ENCODE measurements around the gene TET3.

Gene TET3

DNA sequence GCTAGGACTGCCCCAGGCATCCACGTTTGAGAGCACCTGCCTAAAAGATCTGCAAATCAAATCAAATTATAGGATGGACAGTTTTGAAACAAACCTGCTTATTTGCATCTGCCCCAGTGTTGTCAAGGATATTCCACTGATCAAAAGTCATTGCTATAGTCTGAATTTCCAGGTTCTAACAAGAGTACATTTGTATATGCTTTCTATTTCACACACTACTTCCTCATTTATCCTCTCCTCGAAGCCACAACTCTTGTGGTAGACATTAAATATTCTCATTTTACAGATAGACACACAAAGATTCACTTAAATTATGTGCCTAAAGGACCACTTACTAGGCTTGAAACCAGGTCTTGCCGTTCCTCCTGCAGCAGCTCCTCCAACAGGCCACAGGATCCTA lies 11.9 kb upstream of the TET3 start:
- peak overlapping the region; percentile 31 for H3K27ac ChIP-seq
- no peak overlapping the region for H3K4me3 ChIP-seq (ENCODE audit: low read depth in 1 of 2, low read length in 1 of 2)
- H3K4me1 ChIP-seq (ENCODE audit: control insufficient read depth in 1 of 2, insufficient read depth in 1 of 2, low read depth in 1 of 2, low read length in 1 of 2) = peaks cover 54 to 55% of the 10 kb centered on the region in 2 experiments
- H3K36me3 ChIP-seq = no peaks in the 10 kb centered on the region
- no peaks in the 10 kb centered on the region for H3K27me3 ChIP-seq
- H3K9me3 ChIP-seq = no peaks in the 10 kb centered on the region
- TF ChIP-seq, protein P1, sequence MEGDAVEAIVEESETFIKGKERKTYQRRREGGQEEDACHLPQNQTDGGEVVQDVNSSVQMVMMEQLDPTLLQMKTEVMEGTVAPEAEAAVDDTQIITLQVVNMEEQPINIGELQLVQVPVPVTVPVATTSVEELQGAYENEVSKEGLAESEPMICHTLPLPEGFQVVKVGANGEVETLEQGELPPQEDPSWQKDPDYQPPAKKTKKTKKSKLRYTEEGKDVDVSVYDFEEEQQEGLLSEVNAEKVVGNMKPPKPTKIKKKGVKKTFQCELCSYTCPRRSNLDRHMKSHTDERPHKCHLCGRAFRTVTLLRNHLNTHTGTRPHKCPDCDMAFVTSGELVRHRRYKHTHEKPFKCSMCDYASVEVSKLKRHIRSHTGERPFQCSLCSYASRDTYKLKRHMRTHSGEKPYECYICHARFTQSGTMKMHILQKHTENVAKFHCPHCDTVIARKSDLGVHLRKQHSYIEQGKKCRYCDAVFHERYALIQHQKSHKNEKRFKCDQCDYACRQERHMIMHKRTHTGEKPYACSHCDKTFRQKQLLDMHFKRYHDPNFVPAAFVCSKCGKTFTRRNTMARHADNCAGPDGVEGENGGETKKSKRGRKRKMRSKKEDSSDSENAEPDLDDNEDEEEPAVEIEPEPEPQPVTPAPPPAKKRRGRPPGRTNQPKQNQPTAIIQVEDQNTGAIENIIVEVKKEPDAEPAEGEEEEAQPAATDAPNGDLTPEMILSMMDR (IDR thresholded peaks at IDR 0.05) = no peak

- no peaks in the 10 kb centered on the region for H3K27me3 ChIP-seq
- H3K27ac ChIP-seq = no peak overlapping the region
- H3K4me1 ChIP-seq (ENCODE audit: control insufficient read depth in 1 of 2, insufficient read depth in 1 of 2, low read depth in 1 of 2, low read length in 1 of 2) = peaks cover 44 to 51% of the 10 kb centered on the region in 2 experiments
- no peaks in the 10 kb centered on the region for H3K9me3 ChIP-seq
- TF ChIP-seq, protein P1 (IDR thresholded peaks at IDR 0.05) = no peak
- no peak overlapping the region for H3K4me3 ChIP-seq (ENCODE audit: low read depth in 1 of 2, low read length in 1 of 2)
- no peaks in the 10 kb centered on the region for H3K36me3 ChIP-seq
These were observed 9.0 kb upstream of the TET3 start for GRCh38 chr2:73975731-73976130.

GRCh38 chr2:73976803-73977202 lies 7.9 kb upstream of the TET3 start:
- Histone ChIP-seq H3K9me3 (no peaks in the 10 kb centered on the region), H3K27me3 (no peaks in the 10 kb centered on the region), H3K27ac (no peak overlapping the region), H3K36me3 (no peaks in the 10 kb centered on the region), H3K4me1 (ENCODE audit: control insufficient read depth in 1 of 2, insufficient read depth in 1 of 2, low read depth in 1 of 2, low read length in 1 of 2) (peaks cover 44 to 51% of the 10 kb centered on the region in 2 experiments), H3K4me3 (ENCODE audit: low read depth in 1 of 2, low read length in 1 of 2) (no peak overlapping the region)
- TF ChIP-seq, protein P1 (IDR thresholded peaks at IDR 0.05) = no peak

DNA sequence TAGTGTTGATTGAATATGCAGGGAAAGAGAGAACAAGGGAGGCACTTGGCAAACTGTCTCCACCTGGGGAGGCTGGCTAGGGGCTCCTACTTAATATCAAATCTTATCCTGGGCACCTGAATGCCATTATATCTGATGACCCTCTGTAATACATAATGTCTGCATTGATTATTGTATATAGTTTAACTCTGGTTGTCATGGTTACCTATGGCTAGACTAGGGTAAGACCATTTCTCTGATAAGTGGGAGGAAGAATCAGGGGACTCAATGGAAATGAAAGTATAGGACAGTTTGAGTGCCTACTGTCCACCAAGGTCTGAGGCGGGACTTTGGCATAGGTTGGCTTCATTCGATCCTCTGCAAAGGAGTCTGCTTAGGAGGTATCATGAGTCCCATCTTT lies 7.2 kb upstream of the TET3 start:
- Histone ChIP-seq H3K9me3 (no peaks in the 10 kb centered on the region), H3K4me1 (ENCODE audit: control insufficient read depth in 1 of 2, insufficient read depth in 1 of 2, low read depth in 1 of 2, low read length in 1 of 2) (peaks cover 44 to 51% of the 10 kb centered on the region in 2 experiments), H3K4me3 (ENCODE audit: low read depth in 1 of 2, low read length in 1 of 2) (no peak overlapping the region), H3K27ac (no peak overlapping the region), H3K36me3 (no peaks in the 10 kb centered on the region), H3K27me3 (no peaks in the 10 kb centered on the region)
- TF ChIP-seq, protein P1 (IDR thresholded peaks at IDR 0.05) = no peak

DNA sequence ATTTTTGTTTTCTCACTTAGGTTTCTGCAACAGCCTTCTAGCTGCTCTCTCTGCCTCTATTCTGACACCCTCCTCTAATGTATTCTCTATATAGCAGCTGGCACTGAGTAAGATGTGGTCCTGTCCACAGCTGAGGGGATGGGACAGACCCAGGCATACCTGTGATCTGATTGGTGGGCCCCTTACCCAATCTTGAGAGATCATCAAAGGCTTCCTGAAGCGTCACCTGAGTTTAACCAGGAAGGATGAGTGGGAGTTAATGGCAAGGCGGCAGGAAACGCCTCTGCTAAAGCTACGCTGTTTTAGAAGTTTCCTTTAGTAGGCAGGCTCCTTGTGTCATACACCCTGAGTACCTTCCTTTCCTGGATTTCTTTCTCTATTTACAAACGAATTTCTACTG lies 5.7 kb upstream of the TET3 start:
- Histone ChIP-seq H3K27me3 (no peaks in the 10 kb centered on the region), H3K4me1 (ENCODE audit: control insufficient read depth in 1 of 2, insufficient read depth in 1 of 2, low read depth in 1 of 2, low read length in 1 of 2) (peaks cover 52 to 58% of the 10 kb centered on the region in 2 experiments), H3K36me3 (no peaks in the 10 kb centered on the region), H3K27ac (peak overlapping the region; percentile 8), H3K9me3 (no peaks in the 10 kb centered on the region), H3K4me3 (ENCODE audit: low read depth in 1 of 2, low read length in 1 of 2) (no peak overlapping the region)
- TF ChIP-seq, protein P1 (IDR thresholded peaks at IDR 0.05) = no peak

DNA sequence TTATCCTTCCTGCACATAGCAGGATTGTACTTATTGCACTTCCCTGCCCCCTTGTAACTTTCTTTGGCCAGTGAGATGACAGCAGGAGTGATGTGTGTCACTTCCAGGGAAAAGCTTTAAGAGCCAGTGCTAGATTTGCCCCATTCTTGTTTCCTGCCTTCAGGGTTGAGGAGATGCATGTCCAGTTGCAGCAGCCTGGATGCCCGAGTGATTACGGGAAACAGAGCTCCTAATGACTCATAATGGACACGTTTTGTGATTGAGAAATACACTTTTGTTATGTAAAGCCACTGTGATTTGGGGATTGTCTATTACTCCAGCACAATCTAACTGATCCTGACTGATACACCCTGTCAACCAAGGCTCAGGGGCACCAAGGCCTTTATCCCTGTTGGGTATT lies 5.0 kb upstream of the TET3 start:
- Histone ChIP-seq H3K27me3 (no peaks in the 10 kb centered on the region), H3K27ac (peak overlapping the region; percentile 6), H3K9me3 (no peaks in the 10 kb centered on the region), H3K36me3 (no peaks in the 10 kb centered on the region), H3K4me3 (ENCODE audit: low read depth in 1 of 2, low read length in 1 of 2) (peak overlapping the region in 1 of 2 experiments; percentile 21), H3K4me1 (ENCODE audit: control insufficient read depth in 1 of 2, insufficient read depth in 1 of 2, low read depth in 1 of 2, low read length in 1 of 2) (peaks cover 56 to 62% of the 10 kb centered on the region in 2 experiments)
- TF ChIP-seq, protein P1 (IDR thresholded peaks at IDR 0.05) = no peak

Measured in neutrophil (primary cell).